Measurements from ENCODE around the gene CYP4F22. TPM values are rescaled to one million over a fixed set of nuclear protein-coding genes. Genes with fewer than 3 reads are reported as not detected.
"Not testable (repeated sequence)": the region's sequence is repeated elsewhere in the genome, so short reads cannot be mapped to it uniquely, and the experiment has no call there.

CYP4F22 gene
- total RNA-seq, 2 donors from 2014 or later, result not detected

DNA sequence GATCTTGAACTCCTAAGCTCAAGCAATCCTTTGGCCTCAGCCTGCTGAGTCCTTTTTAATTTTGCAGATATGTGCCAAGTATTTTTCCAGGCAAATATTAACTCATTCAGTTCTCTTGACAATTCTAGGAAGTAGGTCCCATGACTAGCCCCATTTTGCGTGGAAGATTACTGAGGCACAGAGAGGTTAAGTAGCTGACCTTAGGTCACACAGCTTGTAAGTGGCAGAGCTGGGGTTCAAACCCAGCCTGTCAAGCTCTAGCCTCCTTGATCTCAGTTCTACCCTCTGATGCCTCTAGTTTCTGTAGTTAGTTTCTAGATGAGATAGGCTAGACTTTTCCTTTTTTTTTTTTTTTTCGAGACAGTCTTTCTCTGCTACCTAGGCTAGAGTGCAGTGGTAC, 18.1 kb downstream of the CYP4F22 start:
- H3K27ac ChIP-seq, result no peak overlapping the region
- WGBS, 2 donors, result 48 to 58% methylated on average over 2 of the region's 2 CpGs
- no peaks in the 10 kb centered on the region for H3K27me3 ChIP-seq
- intact Hi-C loops (cut with DNase I), result no loop called here
- H3K9me3 ChIP-seq, result no peaks in the 10 kb centered on the region
- no peak for TF ChIP-seq POLR2A (IDR thresholded peaks at IDR 0.05)
- TF ChIP-seq CTCF (IDR thresholded peaks at IDR 0.05), result no peak
- H3K4me1 ChIP-seq, result no peaks in the 10 kb centered on the region
- no peak for DNase-seq
- no peaks in the 10 kb centered on the region for H3K36me3 ChIP-seq (replicated peaks in 1 of 2; ENCODE audit: insufficient read depth in 1 of 2, low read depth in 2 of 2)
- ATAC-seq, result no peak
- H3K4me3 ChIP-seq, result no peak overlapping the region

- intact Hi-C loops (cut with DNase I), result no loop called here
- Histone ChIP-seq H3K27ac (no peak overlapping the region), H3K9me3 (no peaks in the 10 kb centered on the region), H3K27me3 (no peaks in the 10 kb centered on the region), H3K4me3 (no peak overlapping the region), H3K4me1 (no peaks in the 10 kb centered on the region), H3K36me3 (replicated peaks in 1 of 2; ENCODE audit: insufficient read depth in 1 of 2, low read depth in 2 of 2) (no peaks in the 10 kb centered on the region)
- ATAC-seq, result no peak
- DNase-seq, result no peak
- TF ChIP-seq CTCF (IDR thresholded peaks at IDR 0.05) (no peak), POLR2A (IDR thresholded peaks at IDR 0.05) (no peak)
- WGBS, 2 donors, result 15 to 50% methylated on average over 2 to 3 of the region's 3 CpGs
These were observed 19.4 kb downstream of the CYP4F22 start for GRCh38 chr19:15527705-15528104.

- ATAC-seq, result no peak
These were observed 21.5 kb downstream of the CYP4F22 start for GRCh38 chr19:15529774-15530372.

DNA sequence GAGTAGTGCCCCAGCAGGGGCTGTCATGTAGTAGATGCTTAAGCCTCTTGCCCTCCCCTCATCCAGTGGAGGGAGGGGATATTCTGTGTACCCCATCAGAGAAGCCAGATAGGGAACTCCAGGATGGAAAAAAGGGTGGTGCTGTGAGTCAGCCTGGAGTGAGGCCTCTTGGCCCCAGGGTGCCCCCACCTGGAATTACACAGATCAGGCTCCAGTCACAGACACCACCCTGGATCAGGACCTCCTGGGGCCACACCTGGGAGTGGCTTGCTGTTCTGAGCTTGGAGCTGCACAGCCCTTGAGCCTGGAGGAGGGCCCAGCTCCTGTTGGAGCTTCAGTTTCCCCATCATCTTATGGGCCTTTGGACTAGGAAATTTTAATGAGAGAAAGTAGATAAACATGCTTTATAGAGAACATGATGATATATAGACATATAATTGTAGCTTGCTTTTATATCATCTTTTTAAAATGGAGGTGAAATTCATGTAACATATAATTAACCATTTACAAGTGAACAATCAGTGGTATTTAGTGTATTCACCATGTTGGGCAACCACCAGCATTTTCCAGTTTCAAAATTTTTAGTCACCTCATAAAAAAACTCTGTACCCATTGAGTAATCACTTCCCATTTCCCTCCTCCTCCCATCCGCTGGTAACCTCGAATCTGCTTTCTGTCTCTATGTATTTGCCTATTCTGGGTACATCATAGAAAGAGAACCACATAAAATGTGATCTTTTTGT, 24.6 kb downstream of the CYP4F22 start:
- ATAC-seq (no peak), DNase-seq (peak in 1 of 4 donors; percentile 2)
- TF ChIP-seq POLR2A (IDR thresholded peaks at IDR 0.05), result no peak
- TF ChIP-seq CTCF (IDR thresholded peaks at IDR 0.05), result no peak
- H3K27ac ChIP-seq, result no peak overlapping the region
- 50 to 52% methylated on average over 2 of the region's 2 CpGs for WGBS, 2 donors
- intact Hi-C loops (cut with DNase I), result no loop called here
- H3K27me3 ChIP-seq, result no peaks in the 10 kb centered on the region
- no peak overlapping the region for H3K4me3 ChIP-seq
- no peaks in the 10 kb centered on the region for H3K36me3 ChIP-seq (replicated peaks in 1 of 2; ENCODE audit: insufficient read depth in 1 of 2, low read depth in 2 of 2)
- H3K9me3 ChIP-seq, result no peaks in the 10 kb centered on the region
- no peaks in the 10 kb centered on the region for H3K4me1 ChIP-seq

More at GRCh38 chr19:15529774-15530372, 21.5 kb downstream of the CYP4F22 start:
- intact Hi-C loops (cut with DNase I), result no loop called here
- no peaks in the 10 kb centered on the region for H3K36me3 ChIP-seq (replicated peaks in 1 of 2; ENCODE audit: insufficient read depth in 1 of 2, low read depth in 2 of 2)
- H3K9me3 ChIP-seq, result no peaks in the 10 kb centered on the region
- WGBS, 2 donors, result 59 to 71% methylated on average over 8 of the region's 8 CpGs
- no peak for DNase-seq
- TF ChIP-seq POLR2A (IDR thresholded peaks at IDR 0.05), result no peak
- TF ChIP-seq CTCF (IDR thresholded peaks at IDR 0.05), result no peak
- no peak overlapping the region for H3K27ac ChIP-seq
- no peaks in the 10 kb centered on the region for H3K4me1 ChIP-seq
- H3K27me3 ChIP-seq, result no peaks in the 10 kb centered on the region
- H3K4me3 ChIP-seq, result no peak overlapping the region

GRCh38 chr19:15533522-15533830, 25.2 kb downstream of the CYP4F22 start:
- H3K9me3 ChIP-seq; H3K4me1 ChIP-seq; H3K4me3 ChIP-seq; DNase-seq; H3K27me3 ChIP-seq; H3K27ac ChIP-seq; H3K36me3 ChIP-seq (replicated peaks in 1 of 2; ENCODE audit: insufficient read depth in 1 of 2, low read depth in 2 of 2); ATAC-seq; intact Hi-C loops (cut with DNase I): not testable (repeated sequence)
- 57 to 63% methylated on average over 4 of the region's 4 CpGs for WGBS, 2 donors

Data from body of pancreas (tissue), 4 donors.